OCI-LY3 (cell line): Measurements from ENCODE around the gene NLGN1.

ENCODE experiments used
- H2AFZ ChIP-seq: fragments of 200-600, 300-600 bp; shearing (Covaris generic); 2 replicates; pipeline ENCODE4 v1.6.0; 2014; ENCODE audit warnings: antibody characterized with exemption, low read depth, low read length
- H3K27ac ChIP-seq: fragments of 200-600, 300-600 bp; sonication (generic); 2 replicates; pipeline ENCODE4 v1.5.1; 2014; ENCODE audit warnings: mild to moderate bottlenecking, low read length, moderate library complexity, mixed read lengths
- H3K27me3 ChIP-seq: fragments of 200-600, 300-600 bp; sonication (generic); 2 replicates; pipeline ENCODE4 v1.6.1; 2014; ENCODE audit warnings: low read depth, low read length, mixed read lengths
- H3K36me3 ChIP-seq: fragments of 200-600, 300-600 bp; sonication (generic); replicated peaks from 2 replicates; pipeline ENCODE3; 2014; ENCODE audit warnings: low read depth, low read length, mixed read lengths
- H3K4me1 ChIP-seq: fragments of 300-600, 200-600 bp; sonication (generic); 2 replicates; pipeline ENCODE4 v1.6.1; 2014; ENCODE audit warnings: low read length, mixed read lengths
- H3K4me2 ChIP-seq: fragments of 200-600, 300-600 bp; sonication (generic); 2 replicates; pipeline ENCODE4 v1.6.1; 2014; ENCODE audit warnings: low read length, mixed read lengths
- H3K4me3 ChIP-seq: fragments of 300-600, 200-600 bp; sonication (generic); 2 replicates; pipeline ENCODE4 v1.5.1; 2014; ENCODE audit warnings: antibody characterized with exemption, mild to moderate bottlenecking, low read length, moderate library complexity
- H3K79me2 ChIP-seq: fragments of 300-600, 200-600 bp; shearing (Covaris generic); 2 replicates; pipeline ENCODE4 v1.6.1; 2014; ENCODE audit warnings: mild to moderate bottlenecking, low read length, mixed read lengths
- H3K9ac ChIP-seq: fragments of 300-600, 200-600 bp; shearing (Covaris generic); 2 replicates; pipeline ENCODE4 v1.6.0; 2014; ENCODE audit warnings: mild to moderate bottlenecking, low read length, moderate library complexity
- H3K9me3 ChIP-seq: fragments of 200-600, 300-600 bp; shearing (Covaris generic); 2 replicates; pipeline ENCODE4 v1.6.1; 2014; ENCODE audit warnings: low read length, mixed read lengths; ENCODE audit not compliant: insufficient read depth
- H4K20me1 ChIP-seq: fragments of 200-600, 300-600 bp; sonication (generic); 2 replicates; pipeline ENCODE4 v1.6.1; 2016; ENCODE audit warnings: low read length, mixed read lengths; ENCODE audit not compliant: insufficient read depth
- CTCF ChIP-seq: fragments of 200-600, 300-600 bp; sonication (generic); IDR thresholded peaks from 2 replicates; pipeline ENCODE4 v1.5.1; 2014; ENCODE audit warnings: antibody characterized with exemption, low read length, low read depth
- EZH2phosphoT487 ChIP-seq: fragments of 200-600 bp; shearing (Covaris generic); IDR thresholded peaks from 2 replicates; pipeline ENCODE4 v1.6.1; 2018; ENCODE audit warnings: antibody characterized with exemption, mixed run types, low read depth

The NLGN1 gene

GRCh38 chr3:173641696-173642095, 244.2 kb downstream of the NLGN1 start:
- no peak for TF ChIP-seq CTCF
- TF ChIP-seq EZH2phosphoT487: no peak
- H3K4me2 ChIP-seq: no peak overlapping the region
- no peaks in the 10 kb centered on the region for H3K36me3 ChIP-seq
- no peak overlapping the region for H3K27ac ChIP-seq
- H3K4me1 ChIP-seq: no peaks in the 10 kb centered on the region
- no peaks in the 10 kb centered on the region for H4K20me1 ChIP-seq
- no peak overlapping the region for H2AFZ ChIP-seq
- H3K4me3 ChIP-seq: no peak overlapping the region
- H3K79me2 ChIP-seq: no peaks in the 10 kb centered on the region
- H3K27me3 ChIP-seq: no peaks in the 10 kb centered on the region
- no peaks in the 10 kb centered on the region for H3K9me3 ChIP-seq
- H3K9ac ChIP-seq: no peak overlapping the region

GRCh38 chr3:173644086-173645082, 246.8 kb downstream of the NLGN1 start:
- Histone ChIP-seq H3K4me1 (no peaks in the 10 kb centered on the region), H4K20me1 (no peaks in the 10 kb centered on the region), H3K4me3 (no peak overlapping the region), H2AFZ (no peak overlapping the region), H3K4me2 (no peak overlapping the region), H3K79me2 (no peaks in the 10 kb centered on the region), H3K9me3 (no peaks in the 10 kb centered on the region), H3K27ac (no peak overlapping the region), H3K9ac (no peak overlapping the region), H3K36me3 (no peaks in the 10 kb centered on the region), H3K27me3 (no peaks in the 10 kb centered on the region)
- TF ChIP-seq EZH2phosphoT487 (no peak), CTCF (no peak)

- Histone ChIP-seq H3K27me3 (no peaks in the 10 kb centered on the region), H3K79me2 (no peaks in the 10 kb centered on the region), H3K36me3 (no peaks in the 10 kb centered on the region), H4K20me1 (no peaks in the 10 kb centered on the region), H3K4me2 (no peak overlapping the region), H3K4me1 (no peaks in the 10 kb centered on the region), H3K9ac (no peak overlapping the region), H3K9me3 (no peaks in the 10 kb centered on the region), H2AFZ (no peak overlapping the region), H3K27ac (no peak overlapping the region), H3K4me3 (no peak overlapping the region)
- no peak for TF ChIP-seq CTCF
- no peak for TF ChIP-seq EZH2phosphoT487
Observed at GRCh38 chr3:173650596-173650995, 253.1 kb downstream of the NLGN1 start.

- Histone ChIP-seq H2AFZ (no peak overlapping the region), H3K27me3 (no peaks in the 10 kb centered on the region)
Observed at GRCh38 chr3:173652093-173652492, 254.5 kb downstream of the NLGN1 start.

More at GRCh38 chr3:173652093-173652492, 254.5 kb downstream of the NLGN1 start:
- TF ChIP-seq CTCF (no peak), EZH2phosphoT487 (no peak)
- no peaks in the 10 kb centered on the region for H3K36me3 ChIP-seq
- H4K20me1 ChIP-seq: no peaks in the 10 kb centered on the region
- no peak overlapping the region for H3K4me3 ChIP-seq
- H3K4me2 ChIP-seq: no peak overlapping the region
- H3K79me2 ChIP-seq: no peaks in the 10 kb centered on the region
- no peaks in the 10 kb centered on the region for H3K9me3 ChIP-seq
- no peak overlapping the region for H3K27ac ChIP-seq
- no peaks in the 10 kb centered on the region for H3K4me1 ChIP-seq
- no peak overlapping the region for H3K9ac ChIP-seq
